ENCODE measurements around the gene ADAP1. TPM values are rescaled to one million over a fixed set of nuclear protein-coding genes. Genes with fewer than 3 reads are reported as not detected.

Gene ADAP1
- total RNA-seq, 1 experiment from 2014 or later, result 77.6 TPM

DNA sequence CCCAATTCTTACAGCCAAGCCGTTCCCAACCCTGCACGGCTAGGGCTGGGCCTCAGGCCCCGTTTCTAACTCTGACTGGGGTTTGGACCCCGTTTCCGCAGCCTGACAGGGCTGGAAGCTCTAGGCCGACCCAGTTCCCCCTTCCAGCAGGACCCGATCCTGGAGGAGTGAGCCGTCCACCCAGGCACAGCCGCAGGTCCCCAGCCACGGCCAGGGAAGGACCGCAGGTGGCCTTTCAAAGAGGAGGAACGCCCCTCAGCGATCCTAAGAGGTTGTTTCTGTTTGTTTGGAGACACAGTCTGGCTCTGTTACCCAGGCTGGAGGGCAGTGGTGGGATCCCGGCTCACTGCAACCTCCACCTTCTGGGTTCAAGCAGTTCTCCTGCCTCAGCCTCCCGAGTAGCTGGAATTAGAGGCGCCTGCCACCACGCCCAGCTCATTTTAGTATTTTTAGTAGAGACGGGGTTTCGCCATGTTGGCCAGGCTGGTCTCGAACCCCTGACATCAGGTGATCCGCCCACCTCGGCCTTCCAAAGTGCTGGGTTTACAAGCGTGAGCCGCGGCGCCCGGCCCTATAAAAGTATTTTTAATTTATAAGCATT, 78.9 kb downstream of the ADAP1 start:
- Mint-ChIP-seq H3K9me3 (ENCODE audit: unreplicated experiment) (no peaks in the 10 kb centered on the region), H3K4me1 (ENCODE audit: low read depth, unreplicated experiment) (peaks cover 9% of the 10 kb centered on the region), H3K4me3 (ENCODE audit: unreplicated experiment) (peak overlapping the region; percentile 100), H3K27me3 (ENCODE audit: insufficient read depth, unreplicated experiment) (no peaks in the 10 kb centered on the region), H3K27ac (ENCODE audit: unreplicated experiment) (peak overlapping the region; percentile 42), H3K36me3 (ENCODE audit: insufficient read depth, unreplicated experiment) (peaks cover 53% of the 10 kb centered on the region)
- Histone ChIP-seq H3K27me3 (replicated peaks; ENCODE audit: control insufficient read depth, insufficient read depth, low read length) (no peaks in the 10 kb centered on the region), H3K4me1 (peaks cover 35% of the 10 kb centered on the region), H3K4me3 (ENCODE audit: low read depth, low read length) (peak overlapping the region; percentile 20), H3K9me3 (no peaks in the 10 kb centered on the region), H3K36me3 (ENCODE audit: control insufficient read depth, insufficient read depth, low read length) (peaks cover 4% of the 10 kb centered on the region)
- TF ChIP-seq, protein P1, sequence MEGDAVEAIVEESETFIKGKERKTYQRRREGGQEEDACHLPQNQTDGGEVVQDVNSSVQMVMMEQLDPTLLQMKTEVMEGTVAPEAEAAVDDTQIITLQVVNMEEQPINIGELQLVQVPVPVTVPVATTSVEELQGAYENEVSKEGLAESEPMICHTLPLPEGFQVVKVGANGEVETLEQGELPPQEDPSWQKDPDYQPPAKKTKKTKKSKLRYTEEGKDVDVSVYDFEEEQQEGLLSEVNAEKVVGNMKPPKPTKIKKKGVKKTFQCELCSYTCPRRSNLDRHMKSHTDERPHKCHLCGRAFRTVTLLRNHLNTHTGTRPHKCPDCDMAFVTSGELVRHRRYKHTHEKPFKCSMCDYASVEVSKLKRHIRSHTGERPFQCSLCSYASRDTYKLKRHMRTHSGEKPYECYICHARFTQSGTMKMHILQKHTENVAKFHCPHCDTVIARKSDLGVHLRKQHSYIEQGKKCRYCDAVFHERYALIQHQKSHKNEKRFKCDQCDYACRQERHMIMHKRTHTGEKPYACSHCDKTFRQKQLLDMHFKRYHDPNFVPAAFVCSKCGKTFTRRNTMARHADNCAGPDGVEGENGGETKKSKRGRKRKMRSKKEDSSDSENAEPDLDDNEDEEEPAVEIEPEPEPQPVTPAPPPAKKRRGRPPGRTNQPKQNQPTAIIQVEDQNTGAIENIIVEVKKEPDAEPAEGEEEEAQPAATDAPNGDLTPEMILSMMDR (IDR thresholded peaks at IDR 0.05; ENCODE audit: insufficient read depth in 1 of 2, low read depth in 1 of 2, low read length in 1 of 2, severe bottlenecking in 1 of 2, unreplicated experiment in 1 of 2), result no peak
- ChIA-PET POLR2A (interaction anchor here (1.0 kb wide), 1 partner anchor 59 kb away, joined by 3 read pairs; no protein-coding TSS in a partner anchor), CTCF (interaction anchor here (0.5 to 3.6 kb wide), 4 partner anchors 39 to 455 kb away, joined by 3 to 58 read pairs (median 4); no protein-coding TSS in a partner anchor)
- TSS peak; percentile 67 for BruUV-seq (replicated peaks)
- DNase-seq, result no peak
- intact Hi-C loops (cut with micrococcal nuclease; ENCODE audit: unreplicated experiment), result loop anchor here (2.0 kb wide), 1 partner anchor 77 kb away; no protein-coding TSS in a partner anchor

DNA sequence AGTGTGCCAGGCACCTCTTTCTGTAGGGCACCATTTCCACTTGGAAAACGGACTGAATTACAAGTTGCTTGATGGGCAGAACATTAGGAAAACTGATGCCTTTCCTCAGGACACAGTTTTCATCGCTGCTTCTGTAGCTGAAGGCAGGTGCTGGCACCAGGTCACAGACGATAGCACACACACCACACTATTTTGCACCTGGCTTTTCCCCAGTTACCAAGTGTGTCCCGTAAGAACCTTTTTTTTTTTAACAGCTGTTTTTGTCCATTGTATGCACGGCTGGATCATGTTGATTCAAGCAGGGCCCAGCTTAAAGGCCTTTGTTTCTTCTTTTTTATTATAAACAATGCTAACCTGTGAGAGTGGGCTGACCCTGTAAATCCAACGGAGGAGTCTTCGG, 79.4 kb downstream of the ADAP1 start:
- Mint-ChIP-seq H3K4me1 (ENCODE audit: low read depth, unreplicated experiment) (peaks cover 9% of the 10 kb centered on the region), H3K27ac (ENCODE audit: unreplicated experiment) (peak overlapping the region; percentile 42)
- CTCF ChIA-PET, result interaction anchor here (0.7 to 3.6 kb wide), 3 partner anchors 38 to 58 kb away, joined by 3 to 58 read pairs (median 3); no protein-coding TSS in a partner anchor

DNA sequence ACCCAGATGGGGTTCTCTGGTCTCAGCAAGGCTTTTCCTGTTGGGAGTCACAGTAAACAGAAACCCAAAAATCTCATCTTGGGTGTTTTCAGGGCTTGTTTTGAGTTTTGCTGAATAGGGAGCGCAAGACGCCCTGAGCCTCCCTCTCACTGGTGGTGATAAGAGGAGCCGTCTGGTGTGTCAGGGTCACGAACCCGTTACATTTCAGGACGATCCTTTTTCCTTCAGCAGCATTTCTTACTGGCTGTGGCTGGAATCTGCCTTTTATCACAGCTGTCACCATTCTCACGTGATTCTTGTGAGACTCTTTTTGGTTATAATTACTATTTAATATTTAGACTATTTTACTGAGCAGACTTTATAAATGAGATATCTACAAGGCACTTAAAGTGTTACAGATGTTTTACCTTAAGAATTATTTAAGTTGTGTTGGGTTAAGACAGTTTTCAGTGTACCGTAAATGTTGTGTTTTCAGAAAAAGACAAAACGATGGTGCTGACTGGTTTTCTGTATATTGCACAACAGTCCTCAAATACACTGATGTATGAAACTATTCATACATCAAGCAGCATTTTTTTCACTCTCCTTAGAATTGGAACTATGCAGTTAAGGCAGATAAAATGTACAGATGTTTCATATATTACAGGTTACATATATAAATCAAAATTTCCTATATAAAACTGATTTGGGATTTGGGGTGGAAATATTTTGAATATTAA, 80.3 kb downstream of the ADAP1 start:
- intact Hi-C loops (cut with micrococcal nuclease; ENCODE audit: unreplicated experiment), result loop anchor here (5.0 kb wide), 1 partner anchor 57 kb away; no protein-coding TSS in a partner anchor
- Mint-ChIP-seq H3K4me1 (ENCODE audit: low read depth, unreplicated experiment) (peaks cover 9% of the 10 kb centered on the region), H3K27ac (ENCODE audit: unreplicated experiment) (peak overlapping the region; percentile 48), H3K4me3 (ENCODE audit: unreplicated experiment) (no peak overlapping the region), H3K27me3 (ENCODE audit: insufficient read depth, unreplicated experiment) (no peaks in the 10 kb centered on the region), H3K36me3 (ENCODE audit: insufficient read depth, unreplicated experiment) (peaks cover 60% of the 10 kb centered on the region), H3K9me3 (ENCODE audit: unreplicated experiment) (no peaks in the 10 kb centered on the region)
- ChIA-PET POLR2A (interaction anchor here (0.6 to 1.0 kb wide), 3 partner anchors 13 to 147 kb away, joined by 3 to 4 read pairs (median 3); partner anchors contain the start of gene PRKAR1B), CTCF (interaction anchor here (0.5 to 3.6 kb wide), 14 partner anchors 14 to 555 kb away, joined by 3 to 58 read pairs (median 4); partner anchors contain the start of gene SUN1)
- no peaks in the 10 kb centered on the region for H3K27me3 ChIP-seq (replicated peaks; ENCODE audit: control insufficient read depth, insufficient read depth, low read length)
- TF ChIP-seq, protein P1 (IDR thresholded peaks at IDR 0.05; ENCODE audit: insufficient read depth in 1 of 2, low read depth in 1 of 2, low read length in 1 of 2, severe bottlenecking in 1 of 2, unreplicated experiment in 1 of 2), result no peak
- peaks cover 22% of the 10 kb centered on the region for H3K4me1 ChIP-seq
- no TSS peak for BruUV-seq (replicated peaks)
- peaks cover 3% of the 10 kb centered on the region for H3K36me3 ChIP-seq (ENCODE audit: control insufficient read depth, insufficient read depth, low read length)
- no peak for DNase-seq
- no peak overlapping the region for H3K4me3 ChIP-seq (ENCODE audit: low read depth, low read length)
- no peaks in the 10 kb centered on the region for H3K9me3 ChIP-seq

More for the DNA sequence above, 79.4 kb downstream of the ADAP1 start:
- TF ChIP-seq, protein P1 (IDR thresholded peaks at IDR 0.05; ENCODE audit: insufficient read depth in 1 of 2, low read depth in 1 of 2, low read length in 1 of 2, severe bottlenecking in 1 of 2, unreplicated experiment in 1 of 2), result no peak
- Mint-ChIP-seq H3K4me3 (ENCODE audit: unreplicated experiment) (no peak overlapping the region), H3K27me3 (ENCODE audit: insufficient read depth, unreplicated experiment) (no peaks in the 10 kb centered on the region), H3K36me3 (ENCODE audit: insufficient read depth, unreplicated experiment) (peaks cover 56% of the 10 kb centered on the region), H3K9me3 (ENCODE audit: unreplicated experiment) (no peaks in the 10 kb centered on the region)
- Histone ChIP-seq H3K4me1 (peaks cover 31% of the 10 kb centered on the region), H3K27me3 (replicated peaks; ENCODE audit: control insufficient read depth, insufficient read depth, low read length) (no peaks in the 10 kb centered on the region), H3K4me3 (ENCODE audit: low read depth, low read length) (no peak overlapping the region), H3K9me3 (no peaks in the 10 kb centered on the region), H3K36me3 (ENCODE audit: control insufficient read depth, insufficient read depth, low read length) (peaks cover 4% of the 10 kb centered on the region)
- BruUV-seq (replicated peaks), result no TSS peak
- intact Hi-C loops (cut with micrococcal nuclease; ENCODE audit: unreplicated experiment), result no loop called here
- POLR2A ChIA-PET, result no interaction called here
- DNase-seq, result no peak

Data from Caco-2 (cell line).